Stimulated activated CD8-positive, alpha-beta memory T cell treated with anti-CD3 and anti-CD28 coated beads, Interleukin-12 subunit alpha, Interleukin-12 subunit beta, amount 100 ng/mL, for 24 hours (primary cell): Measurements from ENCODE around the gene CHAT.
"Not testable (repeated sequence)": the region's sequence is repeated elsewhere in the genome, so short reads cannot be mapped to it uniquely, and the experiment has no call there.

Experiments used
- DNase-seq: peaks from one replicate; pipeline ENCODE4 v3.0.0-alpha.2; 2020; ENCODE audit errors: extremely low read depth

The CHAT gene

DNA sequence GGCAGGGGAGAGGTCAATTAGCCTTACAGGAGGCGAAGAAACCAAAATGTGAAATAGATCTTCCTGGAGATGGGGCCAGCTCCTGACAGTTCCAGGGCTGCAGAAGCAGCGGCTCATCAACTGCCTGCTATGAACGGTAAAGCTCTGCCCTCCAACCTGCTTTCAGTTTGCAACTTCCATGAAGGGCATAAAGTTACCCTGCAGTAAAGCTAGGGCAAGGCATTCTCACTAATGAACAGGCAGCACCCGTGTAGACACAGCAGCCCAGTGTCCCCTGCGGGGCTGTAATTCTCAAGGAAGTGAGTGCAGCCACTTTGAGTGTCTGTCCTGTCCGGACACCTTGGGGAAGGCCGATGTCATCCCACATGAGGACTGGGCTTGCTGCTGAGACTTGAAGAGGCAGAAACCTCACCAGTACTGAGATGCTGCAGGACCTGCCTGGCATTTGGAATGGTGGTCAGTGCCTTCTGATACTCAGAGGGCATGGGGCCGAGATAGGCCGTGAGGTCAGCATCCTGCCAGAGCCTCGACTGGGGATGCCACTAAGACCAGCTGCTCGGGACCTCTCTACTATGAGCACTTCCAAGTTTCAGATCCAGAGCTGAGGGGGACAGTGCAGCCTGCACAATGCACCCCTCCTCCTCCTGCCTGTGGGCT, 39.6 kb downstream of the CHAT start:
- no peak for DNase-seq

GRCh38 chr10:49654036-49654693, 40.3 kb downstream of the CHAT start:
- DNase-seq, result no peak

GRCh38 chr10:49655099-49655498, 41.3 kb downstream of the CHAT start:
- no peak for DNase-seq

- DNase-seq, result no peak
Measured at GRCh38 chr10:49656845-49657493, 43.1 kb downstream of the CHAT start.

DNA sequence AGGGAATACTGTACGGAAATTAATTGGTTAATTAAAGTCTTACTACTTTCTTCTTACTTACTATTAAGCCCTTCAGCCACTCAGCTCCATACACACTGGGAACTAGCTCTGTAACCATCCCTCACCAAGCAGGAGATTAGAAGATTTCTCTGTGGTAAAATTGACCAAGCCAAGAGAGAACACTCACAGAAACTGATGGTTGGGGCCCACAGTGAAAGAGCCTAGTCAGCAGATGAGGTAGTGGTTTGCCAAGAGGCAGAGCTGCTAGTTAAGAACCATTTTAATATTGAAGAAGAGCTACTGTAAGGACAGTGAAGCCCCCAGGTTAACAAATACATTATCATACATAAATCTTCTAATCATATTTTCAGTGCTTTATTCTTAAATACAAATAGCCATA, 43.8 kb downstream of the CHAT start:
- DNase-seq, result no peak

- no peak for DNase-seq
Measured at GRCh38 chr10:49661140-49661856, 47.5 kb downstream of the CHAT start.

DNA sequence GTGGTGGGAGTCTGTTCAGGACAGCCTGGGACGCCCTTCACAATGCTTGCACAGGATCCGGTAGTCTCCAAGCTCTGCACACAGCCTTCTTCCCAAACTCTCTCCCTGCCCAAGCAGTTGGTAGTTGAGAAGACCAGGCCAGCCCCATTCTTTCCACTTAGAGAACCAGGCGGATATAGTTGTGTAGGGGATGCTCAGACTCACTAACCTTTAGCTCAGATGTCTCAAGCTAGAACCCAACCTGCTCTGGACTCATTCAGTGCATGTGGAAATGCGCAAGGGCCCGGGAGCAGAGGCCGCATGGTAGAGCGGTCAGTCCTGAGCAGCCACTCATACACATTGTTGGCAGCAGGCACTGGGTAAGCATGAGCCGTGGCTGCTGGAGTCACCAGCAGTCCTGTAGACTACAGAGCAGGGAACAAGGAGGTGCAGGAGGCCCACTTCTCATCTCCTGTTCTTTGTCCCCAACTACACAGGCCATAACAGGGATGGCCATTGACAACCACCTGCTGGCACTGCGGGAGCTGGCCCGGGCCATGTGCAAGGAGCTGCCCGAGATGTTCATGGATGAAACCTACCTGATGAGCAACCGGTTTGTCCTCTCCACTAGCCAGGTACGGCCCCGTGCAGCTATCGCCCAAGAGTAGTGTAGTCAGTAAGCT, 48.5 kb downstream of the CHAT start:
- no peak for DNase-seq

GRCh38 chr10:49663596-49663995, 49.8 kb downstream of the CHAT start:
- no peak for DNase-seq

DNA sequence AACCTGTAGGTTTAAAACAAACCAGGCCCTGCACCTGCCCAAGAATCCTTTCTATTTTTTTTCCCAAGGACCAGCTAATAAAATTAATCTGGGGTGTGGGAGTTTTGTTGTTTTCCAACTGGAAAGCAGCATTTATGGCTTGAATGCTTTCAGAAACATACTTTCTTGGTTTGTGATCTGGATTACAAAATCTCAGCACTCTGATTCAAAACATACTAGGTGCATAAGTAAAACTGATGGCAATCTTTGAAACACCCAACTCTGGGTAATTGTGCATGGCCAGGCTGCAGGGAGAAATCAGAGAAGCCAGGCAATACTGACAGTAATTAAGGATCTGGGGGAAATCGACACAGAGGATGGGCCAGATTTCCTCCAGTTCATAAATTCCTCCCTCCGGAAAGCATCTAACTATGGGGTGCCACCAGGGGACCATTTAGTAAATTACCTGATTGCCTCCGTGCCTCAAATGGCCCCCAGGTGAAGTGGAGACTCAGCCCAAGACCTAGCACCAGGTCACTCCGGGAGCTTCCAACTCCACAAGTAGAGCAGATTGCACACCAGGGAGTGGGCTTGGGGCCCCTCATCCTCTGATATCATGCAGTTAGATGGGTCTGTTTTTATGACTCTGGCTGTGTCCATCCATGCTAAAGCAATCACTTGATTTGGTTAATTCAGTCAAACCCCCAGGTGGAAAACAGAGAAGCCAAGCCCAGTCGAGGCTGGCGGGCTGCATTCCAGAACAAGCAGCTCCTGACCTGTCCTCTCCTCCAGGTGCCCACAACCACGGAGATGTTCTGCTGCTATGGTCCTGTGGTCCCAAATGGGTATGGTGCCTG, 50.4 kb downstream of the CHAT start:
- no peak for DNase-seq

DNA sequence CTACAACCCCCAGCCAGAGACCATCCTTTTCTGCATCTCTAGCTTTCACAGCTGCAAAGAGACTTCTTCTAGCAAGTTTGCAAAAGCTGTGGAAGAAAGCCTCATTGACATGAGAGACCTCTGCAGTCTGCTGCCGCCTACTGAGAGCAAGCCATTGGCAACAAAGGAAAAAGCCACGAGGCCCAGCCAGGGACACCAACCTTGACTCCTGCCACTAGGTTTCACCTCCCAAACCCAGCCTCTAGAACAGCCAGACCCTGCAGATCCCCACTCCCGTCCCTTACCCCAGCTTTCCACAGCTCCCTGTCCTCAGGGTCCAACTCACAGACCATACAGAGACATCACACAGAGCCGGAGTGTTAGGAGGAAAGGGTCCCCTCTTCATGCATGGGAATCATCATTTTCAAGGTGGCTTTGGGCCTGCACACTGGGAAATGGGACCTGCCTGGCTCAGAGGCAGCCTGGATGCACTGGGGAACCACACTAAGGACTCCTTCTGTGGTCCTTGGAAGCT, 51.1 kb downstream of the CHAT start:
- no peak for DNase-seq

- DNase-seq, result no peak
Measured at GRCh38 chr10:49666054-49666615, 52.3 kb downstream of the CHAT start.

- DNase-seq, result no peak
Measured at GRCh38 chr10:49666685-49667084, 52.8 kb downstream of the CHAT start.

DNA sequence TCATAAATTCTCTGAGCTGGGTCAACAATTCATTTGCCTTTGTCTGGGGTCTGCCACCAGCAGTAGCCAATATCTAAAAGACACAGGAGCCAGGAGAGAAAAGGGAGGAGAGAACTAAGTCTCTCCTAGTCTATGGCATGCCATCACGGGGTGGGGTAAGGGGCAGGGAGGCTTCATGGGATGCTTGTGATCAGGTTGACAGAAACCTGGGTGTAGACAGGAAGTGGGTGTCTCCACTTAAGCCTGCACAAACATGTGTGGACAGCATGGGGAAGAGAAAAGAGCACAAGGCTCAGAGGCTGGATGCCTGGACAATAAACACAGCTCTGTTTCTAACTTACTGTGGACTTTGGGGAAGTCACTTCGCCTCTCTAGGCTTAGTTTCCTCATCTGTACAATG, 54.2 kb downstream of the CHAT start:
- no peak for DNase-seq

DNA sequence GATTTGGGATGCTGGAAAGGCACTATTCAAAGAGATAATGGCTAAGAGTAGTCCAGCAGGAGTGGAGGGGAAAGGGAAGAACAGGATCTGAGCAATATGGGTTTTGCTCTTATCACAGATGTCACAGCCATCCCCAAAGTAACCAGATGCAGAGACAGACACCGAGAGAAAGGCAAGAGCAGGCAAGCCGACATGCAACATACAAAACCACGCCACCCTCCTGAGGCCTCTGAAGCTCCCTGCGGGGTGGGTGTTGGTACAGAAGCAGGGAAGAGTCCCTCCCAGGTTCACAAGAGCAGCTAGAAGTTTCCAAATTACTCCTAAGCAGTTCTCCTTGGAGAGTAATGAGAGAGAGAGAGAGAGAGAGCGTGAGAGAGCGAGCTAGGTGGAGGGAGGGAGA, 54.8 kb downstream of the CHAT start:
- no peak for DNase-seq

- no peak for DNase-seq
Measured at GRCh38 chr10:49678827-49679479, 65.1 kb downstream of the CHAT start.

DNA sequence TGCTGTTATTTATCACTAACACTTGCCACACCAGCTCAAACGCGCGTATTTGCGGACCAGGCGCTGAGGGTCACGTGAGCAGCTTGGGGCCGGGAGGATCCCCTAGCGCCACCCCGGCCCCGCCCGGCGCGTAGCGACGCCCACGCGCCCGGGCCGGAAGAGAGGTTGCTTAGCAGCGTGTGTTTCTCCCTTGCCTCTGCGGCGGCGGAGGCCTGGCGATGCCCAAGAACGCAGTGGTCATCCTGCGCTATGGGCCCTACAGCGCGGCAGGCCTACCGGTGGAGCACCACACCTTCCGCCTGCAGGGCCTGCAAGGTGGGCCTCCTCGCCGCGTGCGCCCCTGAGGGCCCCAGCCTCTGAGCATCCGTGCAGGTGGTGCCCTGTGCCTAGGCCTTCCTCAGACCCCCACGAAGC, 65.7 kb downstream of the CHAT start, which contains the start of gene C10orf53:
Gene C10orf53 (plus strand): TSS at position 172 of the 414 bp plus-strand sequence. CDS start 47 bp downstream, at position 219.
- no peak for DNase-seq

GRCh38 chr10:49682449-49682848, 68.6 kb downstream of the CHAT start:
- DNase-seq, result not testable (repeated sequence)

DNA sequence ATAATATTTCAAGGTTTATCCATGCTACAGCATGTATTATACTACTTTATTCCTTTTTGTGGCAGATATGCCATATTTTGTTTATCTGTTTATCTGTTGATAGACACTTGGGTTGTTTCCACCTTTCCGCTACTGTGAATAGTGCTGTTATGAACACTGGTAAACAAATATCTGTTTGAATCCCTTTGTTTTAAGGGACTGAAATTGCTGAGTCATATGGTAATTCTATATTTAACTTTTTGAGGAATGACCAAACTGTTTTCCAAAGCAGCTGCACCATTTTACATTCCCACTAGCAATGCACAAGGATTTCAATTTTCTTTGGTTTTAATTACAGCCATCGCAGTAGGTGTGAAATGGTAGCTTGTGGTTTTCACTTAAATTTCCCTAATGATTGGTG, 69.0 kb downstream of the CHAT start:
- no peak for DNase-seq

GRCh38 chr10:49686651-49687050, 72.8 kb downstream of the CHAT start:
- no peak for DNase-seq
